ENCODE data around the gene ELFN1.
"Not testable (repeated sequence)": the region's sequence is repeated elsewhere in the genome, so short reads cannot be mapped to it uniquely, and the experiment has no call there.

Gene ELFN1

DNA sequence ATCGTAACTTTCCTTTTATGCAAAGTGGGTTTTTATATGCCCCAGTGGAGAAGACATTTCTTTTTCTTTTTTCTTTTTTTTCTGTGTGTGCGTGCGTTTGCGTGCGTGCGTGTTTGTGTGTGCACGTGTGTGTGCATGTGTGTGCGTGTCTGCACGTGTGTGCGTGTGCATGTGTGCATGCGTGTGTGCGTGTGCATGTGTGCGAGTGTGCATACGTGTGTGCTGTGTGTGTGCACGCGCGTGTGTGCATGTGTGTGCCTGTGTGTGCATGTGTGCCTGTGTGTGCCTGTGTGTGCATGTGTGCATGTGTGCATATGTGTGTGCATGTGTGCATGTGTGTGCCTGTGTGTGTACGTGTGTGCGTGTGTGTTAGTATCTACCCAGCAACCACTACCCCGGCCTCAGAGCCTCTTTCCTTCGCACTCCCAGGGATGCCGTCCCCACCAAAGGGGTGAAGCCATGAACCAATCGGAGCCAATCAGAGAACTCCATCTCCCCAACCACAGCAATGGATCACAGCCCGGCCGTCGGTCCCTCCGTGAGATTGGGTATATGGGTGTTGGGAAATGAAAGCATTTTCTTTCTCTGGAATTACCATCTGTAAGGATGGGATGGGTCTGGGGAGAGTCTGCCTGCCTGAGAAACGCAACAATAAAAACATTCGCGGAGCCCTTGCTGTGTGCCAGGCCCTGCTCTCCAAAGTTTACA is 92.3 kb downstream of the ELFN1 start:
- Mint-ChIP-seq H3K4me3 (no peak overlapping the region), H3K27ac (peak overlapping the region; percentile 37 to 52 (median 40)), H3K9me3 (no peaks in the 10 kb centered on the region), H3K36me3 (ENCODE audit: low read depth) (no peaks in the 10 kb centered on the region), H3K27me3 (ENCODE audit: low read depth) (peaks cover 29% of the 10 kb centered on the region), H3K4me1 (peaks cover 5% of the 10 kb centered on the region)
- TF ChIP-seq, protein P1, sequence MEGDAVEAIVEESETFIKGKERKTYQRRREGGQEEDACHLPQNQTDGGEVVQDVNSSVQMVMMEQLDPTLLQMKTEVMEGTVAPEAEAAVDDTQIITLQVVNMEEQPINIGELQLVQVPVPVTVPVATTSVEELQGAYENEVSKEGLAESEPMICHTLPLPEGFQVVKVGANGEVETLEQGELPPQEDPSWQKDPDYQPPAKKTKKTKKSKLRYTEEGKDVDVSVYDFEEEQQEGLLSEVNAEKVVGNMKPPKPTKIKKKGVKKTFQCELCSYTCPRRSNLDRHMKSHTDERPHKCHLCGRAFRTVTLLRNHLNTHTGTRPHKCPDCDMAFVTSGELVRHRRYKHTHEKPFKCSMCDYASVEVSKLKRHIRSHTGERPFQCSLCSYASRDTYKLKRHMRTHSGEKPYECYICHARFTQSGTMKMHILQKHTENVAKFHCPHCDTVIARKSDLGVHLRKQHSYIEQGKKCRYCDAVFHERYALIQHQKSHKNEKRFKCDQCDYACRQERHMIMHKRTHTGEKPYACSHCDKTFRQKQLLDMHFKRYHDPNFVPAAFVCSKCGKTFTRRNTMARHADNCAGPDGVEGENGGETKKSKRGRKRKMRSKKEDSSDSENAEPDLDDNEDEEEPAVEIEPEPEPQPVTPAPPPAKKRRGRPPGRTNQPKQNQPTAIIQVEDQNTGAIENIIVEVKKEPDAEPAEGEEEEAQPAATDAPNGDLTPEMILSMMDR (IDR thresholded peaks at IDR 0.05; ENCODE audit: unreplicated experiment in 3 of 3) = no peak

DNA sequence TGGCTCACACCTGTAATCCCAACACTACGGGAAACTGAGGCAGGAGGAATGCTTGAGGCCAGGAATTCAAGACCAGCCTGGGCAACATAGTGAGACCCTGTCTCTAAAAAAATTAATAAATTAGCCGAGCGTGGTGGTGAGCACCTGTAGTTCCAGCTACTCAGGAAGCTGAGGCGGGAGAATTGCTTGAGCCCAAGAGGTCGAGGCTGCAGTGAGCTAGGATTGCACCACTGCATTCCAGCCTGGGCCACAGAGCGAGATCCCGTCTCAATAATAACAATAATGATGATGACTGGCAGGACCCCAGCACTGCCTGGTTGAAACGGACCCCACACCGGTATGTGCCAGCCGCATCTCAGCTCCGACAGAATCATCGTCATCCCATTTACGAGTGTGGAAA is 93.0 kb downstream of the ELFN1 start:
- H3K4me1 Mint-ChIP-seq = peaks cover 5% of the 10 kb centered on the region
- H3K9me3 Mint-ChIP-seq = no peaks in the 10 kb centered on the region
- H3K27me3 Mint-ChIP-seq (ENCODE audit: low read depth) = peaks cover 23% of the 10 kb centered on the region
- TF ChIP-seq, protein P1 (IDR thresholded peaks at IDR 0.05; ENCODE audit: unreplicated experiment in 3 of 3) = no peak
- no peak overlapping the region for H3K4me3 Mint-ChIP-seq
- H3K27ac Mint-ChIP-seq = no peak overlapping the region
- H3K36me3 Mint-ChIP-seq (ENCODE audit: low read depth) = no peaks in the 10 kb centered on the region

DNA sequence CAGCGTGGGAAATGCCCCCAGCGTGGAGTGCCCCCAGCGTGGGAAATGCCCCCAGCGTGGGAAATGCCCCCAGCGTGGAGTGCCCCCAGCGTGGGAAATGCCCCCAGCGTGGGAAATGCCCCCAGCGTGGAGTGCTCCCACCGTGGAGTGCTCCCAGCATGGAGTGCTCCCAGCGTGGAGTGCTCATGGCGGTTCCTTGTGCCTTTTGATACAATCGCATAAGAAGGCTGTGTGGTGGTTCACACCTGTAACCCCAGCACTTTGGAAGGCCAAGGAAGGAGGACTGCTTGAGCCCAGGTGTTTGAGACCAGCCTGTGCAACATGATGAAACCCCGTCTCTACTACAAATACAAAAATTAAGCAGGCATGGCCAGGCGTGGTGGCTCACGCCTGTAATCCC is 93.8 kb downstream of the ELFN1 start:
- H3K27ac Mint-ChIP-seq; H3K9me3 Mint-ChIP-seq; H3K36me3 Mint-ChIP-seq (ENCODE audit: low read depth); H3K4me3 Mint-ChIP-seq; H3K4me1 Mint-ChIP-seq: not testable (repeated sequence)
- peaks cover 18% of the 10 kb centered on the region for H3K27me3 Mint-ChIP-seq (ENCODE audit: low read depth)

DNA sequence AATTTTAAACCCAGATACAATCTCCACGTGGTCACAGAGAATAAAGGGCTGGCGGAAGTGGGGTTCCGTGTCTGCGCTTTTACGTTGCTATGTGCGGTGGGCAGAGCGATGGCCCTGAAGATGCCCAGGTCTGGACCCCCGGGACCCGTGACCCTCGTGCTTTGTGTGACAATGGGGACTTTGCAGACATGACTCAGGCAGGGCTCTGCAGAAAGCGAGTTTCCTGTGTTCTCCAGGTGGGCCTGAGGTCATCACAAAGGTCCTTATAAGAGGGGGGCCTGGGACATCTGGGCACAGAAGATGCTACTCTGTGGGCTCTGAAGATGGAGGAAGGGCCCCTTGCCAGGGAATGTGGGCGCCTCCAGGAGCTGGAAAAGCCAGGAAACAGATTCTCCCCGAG is 95.3 kb downstream of the ELFN1 start:
- peaks cover 5% of the 10 kb centered on the region for H3K4me1 Mint-ChIP-seq
- H3K9me3 Mint-ChIP-seq = no peaks in the 10 kb centered on the region
- TF ChIP-seq, protein P1 (IDR thresholded peaks at IDR 0.05; ENCODE audit: unreplicated experiment in 3 of 3) = no peak
- no peaks in the 10 kb centered on the region for H3K36me3 Mint-ChIP-seq (ENCODE audit: low read depth)
- H3K27me3 Mint-ChIP-seq (ENCODE audit: low read depth) = peaks cover 12% of the 10 kb centered on the region
- H3K4me3 Mint-ChIP-seq = no peak overlapping the region
- H3K27ac Mint-ChIP-seq = no peak overlapping the region

DNA sequence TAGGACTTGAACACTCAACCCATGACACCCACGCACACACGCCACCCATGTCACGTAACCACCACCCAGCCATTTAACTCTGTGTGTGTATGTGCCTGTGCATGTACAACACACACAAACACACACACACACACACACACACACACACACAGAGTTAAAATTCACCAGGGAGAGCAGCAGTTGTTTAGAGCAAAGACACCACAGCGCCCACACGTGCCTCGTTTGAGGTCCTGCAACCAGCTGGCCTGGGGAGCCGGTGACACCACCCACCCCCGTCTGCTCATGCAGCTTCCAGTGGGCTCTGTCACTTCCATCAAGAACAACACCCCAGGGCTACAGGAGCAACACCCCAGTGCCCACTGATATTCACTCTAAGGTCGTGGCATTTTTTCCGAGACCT is 97.4 kb downstream of the ELFN1 start:
- Mint-ChIP-seq H3K27ac (no peak overlapping the region), H3K9me3 (no peaks in the 10 kb centered on the region), H3K27me3 (ENCODE audit: low read depth) (peaks cover 3% of the 10 kb centered on the region), H3K36me3 (ENCODE audit: low read depth) (no peaks in the 10 kb centered on the region), H3K4me3 (no peak overlapping the region), H3K4me1 (no peaks in the 10 kb centered on the region)
- TF ChIP-seq, protein P1 (IDR thresholded peaks at IDR 0.05; ENCODE audit: unreplicated experiment in 3 of 3) = no peak

DNA sequence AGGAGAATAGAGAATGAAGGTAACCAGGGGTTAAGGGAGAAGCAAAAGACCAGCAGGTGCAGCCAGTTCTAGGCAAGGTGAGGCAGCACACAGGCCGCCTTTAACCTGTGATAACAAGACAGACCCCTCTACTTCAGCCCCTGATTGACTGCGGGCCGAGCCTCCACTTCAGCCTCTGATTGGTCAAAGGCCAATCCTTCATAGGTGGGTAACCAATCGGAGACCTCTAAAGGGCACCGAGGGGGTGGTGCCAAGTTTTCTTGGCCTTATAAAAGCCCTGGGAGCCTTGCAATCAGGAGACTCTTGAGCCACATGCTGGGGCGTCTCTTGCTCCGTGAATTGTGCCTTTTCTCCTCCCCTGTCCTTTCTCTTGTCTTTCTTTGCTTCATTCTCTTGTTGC is 98.8 kb downstream of the ELFN1 start:
- H3K4me3 Mint-ChIP-seq = no peak overlapping the region
- H3K9me3 Mint-ChIP-seq = peaks cover 6% of the 10 kb centered on the region
- H3K27ac Mint-ChIP-seq = no peak overlapping the region
- no peaks in the 10 kb centered on the region for H3K4me1 Mint-ChIP-seq
- TF ChIP-seq, protein P1 (IDR thresholded peaks at IDR 0.05; ENCODE audit: unreplicated experiment in 3 of 3) = no peak
- peaks cover 6% of the 10 kb centered on the region for H3K27me3 Mint-ChIP-seq (ENCODE audit: low read depth)
- no peaks in the 10 kb centered on the region for H3K36me3 Mint-ChIP-seq (ENCODE audit: low read depth)

All from nephron (organoid).